Measurements from ENCODE around the gene TIAM2. TPM values are rescaled to one million over a fixed set of nuclear protein-coding genes. Genes with fewer than 3 reads are reported as not detected.

Gene TIAM2
- total and polyA plus RNA-seq, 12 donors = 4.0 to 24.7 (median 8.8) TPM

- TF ChIP-seq POLR2A (IDR thresholded peaks at IDR 0.05) = no peak
- TF ChIP-seq CTCF (IDR thresholded peaks at IDR 0.05) = no peak
- Histone ChIP-seq H3K9me3 (replicated peaks in 1 of 3) (no peaks in the 10 kb centered on the region), H3K27me3 (no peaks in the 10 kb centered on the region), H3K4me1 (replicated peaks in 1 of 2) (no peaks in the 10 kb centered on the region), H3K36me3 (replicated peaks in 1 of 2) (peaks cover 0 to 14% of the 10 kb centered on the region in 2 donors), H3K27ac (no peak overlapping the region), H3K4me3 (no peak overlapping the region)
- intact Hi-C loops (cut with DNase I) = no loop called here
- no peak for DNase-seq
- WGBS, 4 donors = 79 to 90% (median 89%) methylated on average over 2 of the region's 2 CpGs
Observed at GRCh38 chr6:155287762-155288161, 292.6 kb downstream of the TIAM2 start.

- TF ChIP-seq POLR2A (IDR thresholded peaks at IDR 0.05) = no peak
- no peak for TF ChIP-seq CTCF (IDR thresholded peaks at IDR 0.05)
- Histone ChIP-seq H3K4me1 (replicated peaks in 1 of 2) (peaks cover 0 to 8% of the 10 kb centered on the region in 2 donors), H3K4me3 (no peak overlapping the region), H3K27ac (no peak overlapping the region), H3K27me3 (no peaks in the 10 kb centered on the region), H3K36me3 (replicated peaks in 1 of 2) (peaks cover 0 to 3% of the 10 kb centered on the region in 2 donors), H3K9me3 (replicated peaks in 1 of 3) (no peaks in the 10 kb centered on the region)
- 92 to 95% (median 93%) methylated on average over 5 of the region's 5 CpGs for WGBS, 4 donors
- intact Hi-C loops (cut with DNase I) = no loop called here
- DNase-seq = no peak
Observed at GRCh38 chr6:155290491-155290890, 295.4 kb downstream of the TIAM2 start.

DNA sequence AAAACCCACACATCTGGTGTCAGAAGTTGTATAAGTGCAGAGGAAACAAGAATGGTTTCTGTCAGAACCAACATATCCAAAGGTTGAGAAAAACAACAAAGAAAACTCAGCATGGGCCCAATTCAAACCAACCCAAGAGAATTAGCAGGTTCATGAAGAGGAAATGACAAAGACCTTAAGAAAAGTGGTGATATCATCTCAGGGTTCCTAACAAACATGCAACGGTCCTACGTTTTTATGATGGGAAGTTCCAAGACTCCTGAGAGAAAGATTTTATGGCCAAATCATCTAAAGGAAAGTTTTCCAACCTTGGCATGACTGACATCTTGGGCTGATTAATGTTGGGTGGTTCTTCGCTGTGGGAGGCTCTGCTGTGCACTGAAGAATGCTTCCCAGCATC is 296.2 kb downstream of the TIAM2 start:
- Histone ChIP-seq H3K36me3 (replicated peaks in 1 of 2) (peaks cover 0 to 10% of the 10 kb centered on the region in 2 donors), H3K9me3 (replicated peaks in 1 of 3) (no peaks in the 10 kb centered on the region), H3K4me1 (replicated peaks in 1 of 2) (peaks cover 0 to 8% of the 10 kb centered on the region in 2 donors), H3K27me3 (no peaks in the 10 kb centered on the region), H3K4me3 (no peak overlapping the region), H3K27ac (no peak overlapping the region)
- no peak for DNase-seq
- WGBS, 4 donors = 71 to 92% (median 85%) methylated on average over 3 of the region's 3 CpGs
- TF ChIP-seq CTCF (IDR thresholded peaks at IDR 0.05) (no peak), POLR2A (IDR thresholded peaks at IDR 0.05) (no peak)
- intact Hi-C loops (cut with DNase I) = no loop called here

GRCh38 chr6:155292711-155293110 is 297.6 kb downstream of the TIAM2 start:
- Histone ChIP-seq H3K4me1 (replicated peaks in 1 of 2) (peaks cover 0 to 8% of the 10 kb centered on the region in 2 donors), H3K27ac (no peak overlapping the region), H3K36me3 (replicated peaks in 1 of 2) (peaks cover 0 to 21% of the 10 kb centered on the region in 2 donors), H3K4me3 (no peak overlapping the region), H3K9me3 (replicated peaks in 1 of 3) (no peaks in the 10 kb centered on the region), H3K27me3 (no peaks in the 10 kb centered on the region)
- WGBS, 4 donors = 75 to 86% (median 77%) methylated on average over 5 of the region's 5 CpGs
- no peak for TF ChIP-seq POLR2A (IDR thresholded peaks at IDR 0.05)
- TF ChIP-seq CTCF (IDR thresholded peaks at IDR 0.05) = no peak
- DNase-seq = no peak
- intact Hi-C loops (cut with DNase I) = no loop called here

All from adrenal gland (tissue), 12 donors.